Measurements from ENCODE around the gene WFDC1.

GRCh38 chr16:84369105-84369504 is 74.4 kb downstream of the WFDC1 start:
- no peak for TF ChIP-seq CTCF (IDR thresholded peaks at IDR 0.05)
- no peak for TF ChIP-seq REST (IDR thresholded peaks at IDR 0.05; ENCODE audit: insufficient read depth in 1 of 2, low read depth in 2 of 2, low read length in 1 of 2)
- no peak for TF ChIP-seq SIN3A (IDR thresholded peaks at IDR 0.05; ENCODE audit: borderline replicate concordance, insufficient read depth, low read depth, low read length)
- no peak for TF ChIP-seq POLR2AphosphoS5 (IDR thresholded peaks at IDR 0.05; ENCODE audit: low read depth, low read length)

Data from Panc1 (cell line).